Osteocyte (in vitro differentiated cells): Measurements from ENCODE around the gene GLTPD2. TPM values are rescaled to one million over a fixed set of nuclear protein-coding genes. Genes with fewer than 3 reads are reported as not detected.

Source experiments
- DNase-seq: peaks from one replicate; pipeline ENCODE4 v3.0.0; 2021; ENCODE audit warnings: mixed read lengths; ENCODE audit not compliant: unreplicated experiment; ENCODE audit errors: extremely low spot score
- H3K27ac Mint-ChIP-seq: one replicate; pipeline ENCODE4 v1.8.0; 2021; ENCODE audit warnings: mild to moderate bottlenecking, mixed read lengths; ENCODE audit not compliant: unreplicated experiment
- H3K27me3 Mint-ChIP-seq: one replicate; pipeline ENCODE4 v1.8.0; 2021; ENCODE audit warnings: mixed read lengths; ENCODE audit not compliant: unreplicated experiment
- H3K36me3 Mint-ChIP-seq: one replicate; pipeline ENCODE4 v1.8.0; 2021; ENCODE audit warnings: mixed read lengths; ENCODE audit not compliant: unreplicated experiment
- H3K4me1 Mint-ChIP-seq: one replicate; pipeline ENCODE4 v1.8.0; 2021; ENCODE audit warnings: mixed read lengths; ENCODE audit not compliant: unreplicated experiment
- H3K4me3 Mint-ChIP-seq: one replicate; pipeline ENCODE4 v1.8.0; 2021; ENCODE audit warnings: mild to moderate bottlenecking, moderate library complexity, mixed read lengths; ENCODE audit not compliant: unreplicated experiment
- H3K9me3 Mint-ChIP-seq: one replicate; pipeline ENCODE4 v1.8.0; 2021; ENCODE audit warnings: mixed read lengths; ENCODE audit not compliant: unreplicated experiment
- CTCF ChIP-seq: fragments of 200-600 bp; sonication (generic); IDR thresholded peaks from 2 replicates; pipeline ENCODE4 v1.5.0; 2021; ENCODE audit warnings: antibody characterized with exemption, mild to moderate bottlenecking, moderate library complexity
- total RNA-seq: library from RNA; stranded (reverse); gene quantifications from 2 replicates; pipeline ENCODE4 v1.2.1, GENCODE V29; 2021

The GLTPD2 gene
- total RNA-seq, 1 donor from 2014 or later, result not detected

- no peak overlapping the region for H3K4me3 Mint-ChIP-seq
- TF ChIP-seq CTCF, result no peak
- no peak for DNase-seq
- H3K27me3 Mint-ChIP-seq, result peaks cover 25% of the 10 kb centered on the region
- no peaks in the 10 kb centered on the region for H3K4me1 Mint-ChIP-seq
- H3K9me3 Mint-ChIP-seq, result no peaks in the 10 kb centered on the region
- no peak overlapping the region for H3K27ac Mint-ChIP-seq
- no peaks in the 10 kb centered on the region for H3K36me3 Mint-ChIP-seq
Measured at GRCh38 chr17:4768298-4768697, 20.5 kb upstream of the GLTPD2 start.

GRCh38 chr17:4769628-4770027, 19.1 kb upstream of the GLTPD2 start:
- Mint-ChIP-seq H3K9me3 (no peaks in the 10 kb centered on the region), H3K4me1 (no peaks in the 10 kb centered on the region), H3K27me3 (peaks cover 26% of the 10 kb centered on the region), H3K4me3 (no peak overlapping the region), H3K36me3 (no peaks in the 10 kb centered on the region), H3K27ac (no peak overlapping the region)
- DNase-seq, result no peak
- TF ChIP-seq CTCF, result no peak

GRCh38 chr17:4771519-4772234, 17.1 kb upstream of the GLTPD2 start, which contains the start of gene TM4SF5:
TSS of gene TM4SF5 (plus strand) at chr17:4771886. CDS start at chr17:4771923, 37 bp downstream.
- Mint-ChIP-seq H3K27me3 (peaks cover 23% of the 10 kb centered on the region), H3K4me3 (no peak within 1 kb of the TSS)

GRCh38 chr17:4772235-4772613, 16.5 kb upstream of the GLTPD2 start:
- no peak for DNase-seq
- H3K9me3 Mint-ChIP-seq, result no peaks in the 10 kb centered on the region
- no peaks in the 10 kb centered on the region for H3K36me3 Mint-ChIP-seq
- TF ChIP-seq CTCF, result no peak
- peaks cover 21% of the 10 kb centered on the region for H3K27me3 Mint-ChIP-seq
- H3K27ac Mint-ChIP-seq, result no peak overlapping the region
- no peaks in the 10 kb centered on the region for H3K4me1 Mint-ChIP-seq
- H3K4me3 Mint-ChIP-seq, result no peak overlapping the region

More at GRCh38 chr17:4771519-4772234, 17.1 kb upstream of the GLTPD2 start, which contains the start of gene TM4SF5:
- no peak for DNase-seq
- TF ChIP-seq CTCF, result no peak
- Mint-ChIP-seq H3K4me1 (no peaks in the 10 kb centered on the region), H3K27ac (no peak within 1 kb of the TSS), H3K9me3 (no peaks in the 10 kb centered on the region), H3K36me3 (no peaks in the 10 kb centered on the region)

GRCh38 chr17:4777969-4778760, 10.6 kb upstream of the GLTPD2 start:
- Mint-ChIP-seq H3K4me1 (no peaks in the 10 kb centered on the region), H3K27ac (no peak overlapping the region), H3K36me3 (no peaks in the 10 kb centered on the region), H3K9me3 (no peaks in the 10 kb centered on the region), H3K4me3 (no peak overlapping the region), H3K27me3 (peaks cover 34% of the 10 kb centered on the region)
- TF ChIP-seq CTCF, result no peak
- no peak for DNase-seq
